HG02763 (cell line): ENCODE data around the gene ALG11.
"Not testable (repeated sequence)": the region's sequence is repeated elsewhere in the genome, so short reads cannot be mapped to it uniquely, and the experiment has no call there.

Source experiments
- ATAC-seq: cut with Tn5 transposase; IDR thresholded peaks from one replicate; pipeline ENCODE4 v1.9.1; 2021; ENCODE audit warnings: mild to moderate bottlenecking, moderate library complexity; ENCODE audit not compliant: unreplicated experiment

ALG11 gene

GRCh38 chr13:52026246-52026626 lies 14.0 kb downstream of the ALG11 start:
- ATAC-seq = no peak

- no peak for ATAC-seq
Observed at GRCh38 chr13:52027832-52028231, 15.6 kb downstream of the ALG11 start.

DNA sequence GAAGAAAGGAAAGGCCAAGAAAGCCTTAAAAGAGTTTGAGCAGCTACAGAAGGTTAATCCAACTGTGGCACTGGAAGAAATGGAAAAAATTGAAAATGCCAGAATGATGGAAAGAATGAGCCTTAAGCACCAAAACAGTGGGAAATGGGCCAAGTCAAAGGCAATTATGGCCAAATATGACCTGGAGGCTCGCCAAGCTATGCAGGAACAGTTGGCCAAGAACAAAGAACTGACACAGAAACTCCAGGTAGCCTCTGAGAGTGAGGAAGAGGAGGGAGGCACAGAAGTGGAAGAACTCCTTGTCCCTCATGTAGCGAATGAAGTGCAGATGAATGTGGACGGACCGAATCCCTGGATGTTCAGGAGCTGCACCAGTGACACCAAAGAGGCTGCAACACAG lies 17.4 kb downstream of the ALG11 start:
- ATAC-seq = no peak

DNA sequence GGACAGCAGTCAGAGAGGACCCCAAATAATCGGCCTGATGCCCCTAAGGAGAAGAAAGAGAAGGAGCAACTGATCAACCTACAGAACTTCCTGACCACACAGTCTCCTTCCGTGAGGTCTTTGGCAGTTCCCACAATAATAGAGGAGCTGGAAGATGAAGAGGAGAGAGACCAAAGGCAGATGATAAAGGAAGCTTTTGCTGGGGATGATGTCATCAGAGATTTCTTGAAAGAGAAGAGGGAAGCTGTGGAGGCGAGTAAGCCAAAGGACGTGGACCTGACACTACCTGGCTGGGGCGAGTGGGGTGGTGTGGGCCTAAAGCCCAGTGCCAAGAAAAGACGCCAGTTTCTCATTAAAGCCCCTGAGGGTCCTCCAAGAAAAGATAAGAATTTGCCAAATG lies 18.2 kb downstream of the ALG11 start:
- ATAC-seq = not testable (repeated sequence)

DNA sequence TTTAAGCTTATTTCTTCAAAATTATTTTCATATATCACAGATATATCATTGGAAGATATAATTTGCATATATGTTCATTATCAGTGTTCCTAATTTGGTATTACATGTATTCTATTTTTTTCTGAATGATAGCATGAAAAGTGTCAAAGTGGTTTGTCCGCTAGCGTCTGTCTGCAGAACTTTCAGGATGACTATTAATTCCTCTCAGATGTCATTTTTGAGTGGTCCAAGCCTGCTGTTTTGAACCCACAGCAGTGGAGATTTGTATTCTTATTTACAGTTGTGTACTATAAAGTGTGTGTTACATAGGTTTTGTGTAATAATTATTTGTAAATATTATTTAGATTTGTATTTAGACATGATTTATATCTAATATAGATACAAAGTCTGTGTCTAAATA lies 20.8 kb downstream of the ALG11 start:
- ATAC-seq = no peak

DNA sequence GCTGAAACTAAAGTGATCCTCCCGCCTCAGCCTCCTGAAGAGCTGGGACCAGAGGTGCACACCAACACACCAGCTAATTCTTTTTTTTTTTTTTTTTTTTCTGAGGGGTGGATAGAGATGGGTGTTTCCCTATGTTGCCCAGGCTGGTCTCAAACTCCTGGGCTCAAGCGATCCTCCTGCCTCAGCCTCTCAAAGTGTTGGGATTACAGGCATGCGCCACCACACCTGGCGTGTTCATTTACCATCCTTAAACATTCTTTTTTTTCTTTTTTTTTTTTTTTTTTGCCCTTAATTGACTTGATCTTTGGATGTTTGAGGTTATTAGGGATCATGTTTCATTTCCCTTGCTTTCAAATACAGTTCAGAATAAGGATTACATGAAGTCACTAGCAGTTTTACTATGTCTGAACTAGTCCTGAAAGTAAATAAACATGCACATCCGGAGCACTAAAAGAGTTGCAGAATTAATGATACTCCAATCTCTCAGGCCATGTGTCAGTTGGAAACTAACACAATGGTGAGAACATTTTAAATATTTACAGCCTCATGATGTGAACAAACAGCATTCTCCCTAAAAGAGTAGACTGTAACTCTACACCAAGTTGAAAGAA lies 22.5 kb downstream of the ALG11 start:
- ATAC-seq = no peak

DNA sequence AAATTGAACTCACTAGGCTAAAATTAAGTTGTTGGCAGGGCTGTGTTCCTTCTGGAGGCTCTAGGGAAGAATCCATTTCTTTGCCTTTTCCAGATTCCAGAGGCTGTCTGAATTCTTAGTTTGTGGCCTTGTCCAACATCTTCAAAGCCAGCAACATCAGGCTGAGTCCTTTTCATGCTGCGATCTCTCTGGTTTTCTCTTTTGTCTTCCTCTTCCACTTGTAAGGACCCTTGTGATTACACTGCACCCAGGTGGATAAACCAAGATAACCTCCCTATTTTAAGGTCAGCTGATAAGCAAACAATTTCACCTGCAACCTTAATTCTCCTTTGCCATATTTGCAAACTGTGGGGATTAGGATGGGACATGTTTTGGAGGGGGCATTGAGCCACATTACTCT lies 23.8 kb downstream of the ALG11 start:
- no peak for ATAC-seq

DNA sequence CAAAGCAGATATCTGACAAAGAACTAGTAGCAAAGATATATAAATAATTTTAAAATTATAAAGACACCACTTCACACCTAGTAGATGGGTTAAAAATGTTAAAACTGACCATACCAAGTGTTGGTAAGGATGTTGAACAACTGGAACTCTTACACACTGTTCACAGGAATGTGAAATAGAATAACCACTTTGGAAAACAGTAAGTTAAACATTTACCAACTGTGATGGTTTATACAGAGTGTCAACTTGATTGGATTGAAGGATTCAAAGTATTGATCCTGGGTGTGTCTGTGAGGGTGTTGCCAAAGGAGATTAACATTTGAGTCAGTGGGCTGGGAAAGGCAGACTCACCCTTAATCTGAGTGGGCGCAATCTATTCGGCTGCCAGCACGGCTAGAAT lies 31.5 kb downstream of the ALG11 start:
- no peak for ATAC-seq

DNA sequence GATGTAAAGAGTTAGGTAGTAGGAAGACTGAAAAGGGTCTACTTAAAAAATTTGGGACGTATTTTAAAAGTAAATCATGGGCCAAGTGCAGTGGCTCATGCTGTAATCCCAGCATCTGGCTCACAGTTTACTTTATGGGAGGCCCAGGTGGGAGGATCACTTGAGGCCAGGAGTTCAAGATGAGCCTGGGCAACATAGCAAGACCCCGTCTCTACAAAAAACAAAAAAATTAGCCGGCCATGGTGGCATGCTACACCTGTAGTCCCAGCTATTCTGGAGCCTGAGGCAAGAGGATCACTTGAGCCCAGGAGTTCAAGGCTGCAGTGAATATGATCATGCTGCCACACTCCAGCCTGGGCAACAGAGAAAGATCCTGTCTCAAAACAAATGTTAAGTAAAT lies 35.3 kb downstream of the ALG11 start:
- no peak for ATAC-seq

GRCh38 chr13:52048516-52048915 lies 36.3 kb downstream of the ALG11 start:
- ATAC-seq = no peak

DNA sequence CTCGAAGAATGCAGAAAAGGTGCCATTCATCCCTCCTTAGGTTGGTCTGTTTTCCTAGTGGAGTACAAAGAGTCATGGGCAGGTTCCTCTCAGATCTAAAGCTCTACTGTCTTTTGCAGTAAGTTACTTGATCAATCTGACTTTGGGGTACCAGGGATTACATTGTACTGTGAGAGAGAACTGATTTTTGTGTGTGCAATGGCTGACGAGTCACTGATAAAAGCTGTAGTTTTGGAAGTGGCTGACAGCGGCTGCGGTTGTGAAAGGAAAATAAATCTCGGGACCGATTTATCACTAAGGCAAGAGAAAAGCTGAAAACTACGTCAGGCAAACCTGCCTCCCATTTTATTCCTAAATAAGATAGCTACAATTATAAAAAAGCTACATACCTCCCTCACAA lies 39.2 kb downstream of the ALG11 start:
- ATAC-seq = no peak

GRCh38 chr13:52053460-52053859 lies 41.3 kb downstream of the ALG11 start:
- no peak for ATAC-seq

DNA sequence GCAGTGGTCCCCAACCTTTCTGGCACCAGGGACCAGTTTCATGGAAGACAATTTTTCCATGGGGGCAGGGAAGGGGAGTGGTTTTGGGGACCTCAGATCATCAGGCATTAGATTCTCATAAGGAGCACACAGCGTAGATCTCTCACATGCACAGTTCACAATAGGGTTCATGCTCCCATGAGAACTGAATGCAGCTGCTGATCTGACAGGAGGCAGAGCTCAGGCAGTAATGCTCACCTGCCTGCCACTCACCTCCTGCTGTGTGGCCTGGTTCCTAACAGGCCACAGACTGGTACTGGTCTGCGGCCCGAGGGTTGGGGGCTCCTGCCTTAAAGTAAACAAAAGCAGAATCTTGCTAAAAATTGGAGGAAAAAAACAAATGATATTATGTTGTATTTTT lies 48.9 kb downstream of the ALG11 start:
- ATAC-seq = not testable (repeated sequence)

GRCh38 chr13:52061587-52061986 lies 49.4 kb downstream of the ALG11 start:
- no peak for ATAC-seq

- ATAC-seq = no peak
Observed at GRCh38 chr13:52067237-52067636, 55.0 kb downstream of the ALG11 start.

DNA sequence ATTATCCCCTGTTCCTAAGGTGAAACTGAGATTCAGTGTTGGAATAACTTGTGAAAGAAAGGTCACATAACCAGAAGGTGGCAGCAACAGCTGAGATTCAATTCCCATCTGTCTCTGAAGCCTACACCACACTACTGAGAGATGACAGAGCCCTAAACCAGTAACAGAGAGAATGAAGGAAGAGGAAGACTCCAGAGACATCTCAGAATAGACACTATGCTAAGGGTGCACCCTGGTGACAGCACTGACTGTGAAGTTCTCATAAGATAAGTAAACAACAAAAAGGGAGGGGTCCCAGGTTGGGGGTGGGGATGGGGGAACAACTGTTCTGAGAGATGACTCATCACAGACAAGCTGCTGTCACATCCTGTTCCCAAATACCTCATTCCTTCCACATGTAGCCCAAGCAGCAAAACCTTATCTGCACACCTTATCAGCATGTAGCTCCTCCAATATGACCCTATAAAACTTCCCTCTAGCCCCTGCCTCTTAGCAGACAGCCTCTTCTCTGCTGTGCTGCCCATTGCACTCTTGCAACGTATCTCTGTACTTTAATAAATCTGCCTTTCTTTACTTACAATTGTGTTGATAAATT lies 58.8 kb downstream of the ALG11 start:
- no peak for ATAC-seq
